ENCODE data around the gene ME3.

DNA sequence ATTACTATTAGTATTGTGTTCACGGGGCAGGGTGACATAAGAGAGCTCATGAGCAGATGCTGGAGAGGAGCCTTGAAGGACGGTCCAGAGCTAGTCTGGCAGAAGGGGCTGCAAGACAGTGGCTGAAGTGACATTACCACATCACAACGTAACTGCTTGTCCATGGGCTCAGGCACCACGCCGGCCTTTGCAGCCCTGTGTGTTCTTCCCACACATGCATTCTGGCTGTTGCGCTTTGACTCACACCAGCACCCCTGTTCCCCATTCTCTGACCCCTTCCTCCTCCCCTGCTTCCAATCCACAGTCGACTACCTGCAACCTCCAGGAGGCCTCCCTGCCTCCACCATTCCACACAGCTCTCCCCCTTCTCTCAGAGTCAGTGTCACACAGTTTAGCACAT, 103.3 kb downstream of the ME3 start:
- TF ChIP-seq, protein P1, sequence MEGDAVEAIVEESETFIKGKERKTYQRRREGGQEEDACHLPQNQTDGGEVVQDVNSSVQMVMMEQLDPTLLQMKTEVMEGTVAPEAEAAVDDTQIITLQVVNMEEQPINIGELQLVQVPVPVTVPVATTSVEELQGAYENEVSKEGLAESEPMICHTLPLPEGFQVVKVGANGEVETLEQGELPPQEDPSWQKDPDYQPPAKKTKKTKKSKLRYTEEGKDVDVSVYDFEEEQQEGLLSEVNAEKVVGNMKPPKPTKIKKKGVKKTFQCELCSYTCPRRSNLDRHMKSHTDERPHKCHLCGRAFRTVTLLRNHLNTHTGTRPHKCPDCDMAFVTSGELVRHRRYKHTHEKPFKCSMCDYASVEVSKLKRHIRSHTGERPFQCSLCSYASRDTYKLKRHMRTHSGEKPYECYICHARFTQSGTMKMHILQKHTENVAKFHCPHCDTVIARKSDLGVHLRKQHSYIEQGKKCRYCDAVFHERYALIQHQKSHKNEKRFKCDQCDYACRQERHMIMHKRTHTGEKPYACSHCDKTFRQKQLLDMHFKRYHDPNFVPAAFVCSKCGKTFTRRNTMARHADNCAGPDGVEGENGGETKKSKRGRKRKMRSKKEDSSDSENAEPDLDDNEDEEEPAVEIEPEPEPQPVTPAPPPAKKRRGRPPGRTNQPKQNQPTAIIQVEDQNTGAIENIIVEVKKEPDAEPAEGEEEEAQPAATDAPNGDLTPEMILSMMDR (IDR thresholded peaks at IDR 0.05) = no peak
- no peak for TF ChIP-seq EZH2phosphoT487 (IDR thresholded peaks at IDR 0.05)

Data from neural progenitor cell (in vitro differentiated cells).